Lower lobe of right lung (tissue), 2 donors: ENCODE data around the gene ARID3A. TPM values are rescaled to one million over a fixed set of nuclear protein-coding genes. Genes with fewer than 3 reads are reported as not detected.
"Not testable (repeated sequence)": the region's sequence is repeated elsewhere in the genome, so short reads cannot be mapped to it uniquely, and the experiment has no call there.

Experiments
- ATAC-seq, 2 donors: fragments of 200-7000 bp; cut with Tn5 transposase; one replicate each; pipeline ENCODE4 v1.9.1; 2020 to 2022; ENCODE audit warnings: mild to moderate bottlenecking in 2 of 2, moderate library complexity in 2 of 2
- DNase-seq: peaks from one replicate; pipeline ENCODE4 v3.0.0-alpha.2; 2020
- H3K27ac ChIP-seq: fragments of 200-600 bp; one replicate; pipeline ENCODE4 v1.8.0; 2022
- H3K27me3 ChIP-seq: fragments of 200-600 bp; one replicate; pipeline ENCODE4 v1.8.0; 2022; ENCODE audit warnings: low read depth
- H3K36me3 ChIP-seq: fragments of 200-600 bp; one replicate; pipeline ENCODE4 v1.8.0; 2022; ENCODE audit warnings: mild to moderate bottlenecking
- H3K4me1 ChIP-seq: fragments of 200-600 bp; one replicate; pipeline ENCODE4 v1.8.0; 2022
- H3K4me3 ChIP-seq: fragments of 200-600 bp; one replicate; pipeline ENCODE4 v1.8.0; 2022; ENCODE audit warnings: mild to moderate bottlenecking
- H3K9me3 ChIP-seq: fragments of 200-600 bp; one replicate; pipeline ENCODE4 v1.8.0; 2022
- CTCF ChIP-seq: fragments of 200-600 bp; IDR thresholded peaks from one replicate; pipeline ENCODE4 v1.8.0; 2022; ENCODE audit warnings: antibody characterized with exemption, mild to moderate bottlenecking
- intact Hi-C: fragments of 100-400 bp; cut with DNase I; formaldehyde crosslinking; loops from one replicate; pipeline ENCODE4 v1.11.0; 2022
- total RNA-seq: library from RNA; stranded (reverse); fragmentation: NEBNext Ultra II Directional; extraction: Animal tissue kit (Norgen Biotek cat#: 25700); gene quantifications from one replicate; pipeline ENCODE4 v1.2.1, GENCODE V29; 2021
- donor health status: DM: no; HTN: yes; CAD: no; lungs with severe emphysema.

The ARID3A gene
- total RNA-seq, 1 donor from 2014 or later: 16.9 TPM

GRCh38 chr19:890831-891230 lies 35.0 kb upstream of the ARID3A start:
- ATAC-seq: no peak
- no peaks in the 10 kb centered on the region for H3K27me3 ChIP-seq
- DNase-seq: no peak
- no peak overlapping the region for H3K4me3 ChIP-seq
- TF ChIP-seq CTCF: no peak
- H3K27ac ChIP-seq: no peak overlapping the region
- H3K9me3 ChIP-seq: no peaks in the 10 kb centered on the region
- peaks cover 48% of the 10 kb centered on the region for H3K36me3 ChIP-seq
- intact Hi-C loops: no loop called here
- H3K4me1 ChIP-seq: peaks cover 12% of the 10 kb centered on the region

- H3K4me1 ChIP-seq: peaks cover 12% of the 10 kb centered on the region
- ATAC-seq, intact Hi-C loops, H3K9me3 ChIP-seq, H3K27me3 ChIP-seq: not testable (repeated sequence)
- peak overlapping the region; percentile 94 for H3K27ac ChIP-seq
- DNase-seq: peak; percentile 74
- H3K4me3 ChIP-seq: peak overlapping the region; percentile 81
- peaks cover 41% of the 10 kb centered on the region for H3K36me3 ChIP-seq
Observed at GRCh38 chr19:891421-892200, 34.2 kb upstream of the ARID3A start.

GRCh38 chr19:892243-892893 lies 33.5 kb upstream of the ARID3A start:
- DNase-seq (no peak), ATAC-seq (peak; percentile 14 to 18)
- H3K9me3 ChIP-seq: no peaks in the 10 kb centered on the region
- H3K4me3 ChIP-seq: peak overlapping the region; percentile 81
- H3K27ac ChIP-seq: peak overlapping the region; percentile 94
- H3K36me3 ChIP-seq: peaks cover 41% of the 10 kb centered on the region
- TF ChIP-seq CTCF: no peak
- intact Hi-C loops: no loop called here
- peaks cover 12% of the 10 kb centered on the region for H3K4me1 ChIP-seq
- no peaks in the 10 kb centered on the region for H3K27me3 ChIP-seq

GRCh38 chr19:892894-893689 lies 32.7 kb upstream of the ARID3A start, which contains the start of the genes MED16 and RNU6-9:
MED16 (minus strand) TSS chr19:893187; CDS start chr19:891131, 2,056 bp downstream.
RNU6-9 (plus strand) TSS chr19:893484.
- ATAC-seq (peak; percentile 95 to 96), DNase-seq (peak; percentile 95)
- TF ChIP-seq CTCF: no peak
- intact Hi-C loops: no loop called here
- peak within 1 kb of the TSS; percentile 94 for H3K27ac ChIP-seq
- no peaks in the 10 kb centered on the region for H3K9me3 ChIP-seq
- peaks cover 39% of the 10 kb centered on the region for H3K36me3 ChIP-seq
- H3K27me3 ChIP-seq: no peaks in the 10 kb centered on the region
- H3K4me1 ChIP-seq: peaks cover 12% of the 10 kb centered on the region
- H3K4me3 ChIP-seq: peak within 1 kb of the TSS; percentile 81

- no peak for TF ChIP-seq CTCF
- ATAC-seq: no peak
Observed at GRCh38 chr19:896434-896833, 29.4 kb upstream of the ARID3A start.

More at GRCh38 chr19:896434-896833, 29.4 kb upstream of the ARID3A start:
- no peaks in the 10 kb centered on the region for H3K9me3 ChIP-seq
- intact Hi-C loops: no loop called here
- DNase-seq: no peak
- H3K4me1 ChIP-seq: peaks cover 12% of the 10 kb centered on the region
- no peak overlapping the region for H3K4me3 ChIP-seq
- peaks cover 34% of the 10 kb centered on the region for H3K36me3 ChIP-seq
- no peak overlapping the region for H3K27ac ChIP-seq
- H3K27me3 ChIP-seq: no peaks in the 10 kb centered on the region
